Skeletal muscle tissue (tissue), 4 donors: Measurements from ENCODE around the gene RYR2. TPM values are rescaled to one million over a fixed set of nuclear protein-coding genes. Genes with fewer than 3 reads are reported as not detected.

ENCODE experiments used
- H3K27ac ChIP-seq: one replicate; pipeline ENCODE4 v1.7.0; 2013; ENCODE audit warnings: mild to moderate bottlenecking, low read depth, low read length, inconsistent platforms
- H3K27me3 ChIP-seq, 3 donors: one replicate each; pipeline ENCODE4 v1.7.0; 2013; ENCODE audit warnings: low read length in 3 of 3; ENCODE audit not compliant: control insufficient read depth in 3 of 3, insufficient read depth in 3 of 3
- H3K36me3 ChIP-seq, 3 donors: one replicate each; pipeline ENCODE4 v1.7.0; 2013; ENCODE audit warnings: low read length in 3 of 3; ENCODE audit not compliant: control insufficient read depth in 3 of 3, insufficient read depth in 3 of 3
- H3K4me1 ChIP-seq, 3 donors: one replicate each; pipeline ENCODE4 v1.7.0; 2013; ENCODE audit warnings: low read length in 3 of 3, mild to moderate bottlenecking in 3 of 3; ENCODE audit not compliant: control insufficient read depth in 3 of 3, insufficient read depth in 3 of 3
- H3K4me3 ChIP-seq, 3 donors: one replicate each; pipeline ENCODE4 v1.7.0; 2013; ENCODE audit warnings: low read length in 3 of 3
- H3K9ac ChIP-seq, 3 donors: one replicate each; pipeline ENCODE4 v1.7.0; 2013; ENCODE audit warnings: low read length in 3 of 3, mild to moderate bottlenecking in 3 of 3, moderate library complexity in 2 of 3, low read depth in 1 of 3
- H3K9me3 ChIP-seq, 3 donors: one replicate each; pipeline ENCODE4 v1.7.0; 2013; ENCODE audit warnings: low read length in 3 of 3; ENCODE audit not compliant: control insufficient read depth in 3 of 3
- total RNA-seq: library from RNA; depleted of rRNA; stranded (reverse); fragments of >200 nt; gene quantifications from one replicate; pipeline ENCODE4 v1.2.3, GENCODE V29; 2014
- donor health status: Osteomylitis.

Gene RYR2
- total RNA-seq, 1 donor from 2014 or later = 5.7 TPM

DNA sequence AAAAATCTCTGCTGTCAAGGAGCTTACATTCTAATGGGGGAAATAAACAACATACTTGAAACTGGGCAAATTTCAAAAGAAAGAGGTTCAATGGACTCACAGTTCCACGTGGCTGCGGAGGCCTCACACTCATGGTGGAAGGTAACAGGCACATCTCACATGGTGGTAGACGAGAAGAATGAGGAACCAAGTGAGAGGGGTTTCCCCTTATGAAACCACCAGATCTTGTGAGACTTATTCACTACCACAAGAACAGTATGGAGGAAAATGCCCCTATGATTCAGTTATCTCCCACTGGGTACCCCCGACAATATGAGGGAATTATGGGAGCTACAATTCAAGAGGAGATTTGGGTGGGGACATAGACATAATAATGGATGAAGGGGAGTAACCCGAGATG, 622.4 kb downstream of the RYR2 start:
- Histone ChIP-seq H3K4me1 (no peaks in the 10 kb centered on the region), H3K36me3 (no peaks in the 10 kb centered on the region)

DNA sequence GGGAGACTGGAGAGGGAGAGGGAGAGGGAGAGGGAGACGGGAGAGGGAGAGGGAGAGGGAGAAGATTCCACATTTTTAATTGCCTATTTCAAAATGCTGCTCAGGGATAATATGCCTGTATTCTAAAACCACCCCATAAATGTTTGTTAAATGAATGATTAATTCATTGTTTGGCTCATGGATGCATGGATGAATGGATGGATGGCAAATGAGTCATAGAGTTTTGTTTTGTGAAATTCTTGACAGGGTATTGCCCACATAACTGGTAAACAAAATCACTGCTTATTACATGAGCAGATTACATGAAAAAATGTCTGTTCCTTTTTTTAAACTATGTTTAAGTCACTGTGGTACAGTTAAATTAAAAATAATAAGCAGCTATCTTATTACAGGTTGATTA, 628.3 kb downstream of the RYR2 start:
- Histone ChIP-seq H3K4me3 (no peak overlapping the region), H3K36me3 (no peaks in the 10 kb centered on the region), H3K27me3 (no peaks in the 10 kb centered on the region), H3K9me3 (no peaks in the 10 kb centered on the region), H3K4me1 (no peaks in the 10 kb centered on the region), H3K27ac (no peak overlapping the region), H3K9ac (no peak overlapping the region)

More for the DNA sequence above, 622.4 kb downstream of the RYR2 start:
- no peak overlapping the region for H3K4me3 ChIP-seq
- H3K9ac ChIP-seq = no peak overlapping the region
- H3K27ac ChIP-seq = no peak overlapping the region
- no peaks in the 10 kb centered on the region for H3K27me3 ChIP-seq
- no peaks in the 10 kb centered on the region for H3K9me3 ChIP-seq

DNA sequence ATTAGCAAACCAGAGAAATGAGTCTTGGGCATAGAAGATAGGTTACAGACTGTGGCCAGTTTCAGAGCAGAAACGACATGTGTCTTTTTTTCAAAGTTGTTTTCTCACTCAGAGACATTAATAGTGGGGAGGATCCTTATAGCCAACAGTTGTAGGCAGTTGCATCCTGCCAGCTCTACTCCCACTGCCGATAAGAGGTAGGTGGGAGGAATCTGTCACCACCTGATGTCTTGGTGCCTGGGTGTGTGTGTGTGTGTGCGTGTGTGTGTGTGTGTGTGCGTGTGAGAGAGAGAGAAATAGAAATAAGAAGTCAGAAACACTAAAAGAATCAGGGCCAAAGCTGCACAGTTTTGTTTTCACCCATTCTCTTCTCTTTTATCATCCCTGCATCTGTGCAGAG, 629.3 kb downstream of the RYR2 start:
- no peaks in the 10 kb centered on the region for H3K36me3 ChIP-seq
- no peak overlapping the region for H3K27ac ChIP-seq

DNA sequence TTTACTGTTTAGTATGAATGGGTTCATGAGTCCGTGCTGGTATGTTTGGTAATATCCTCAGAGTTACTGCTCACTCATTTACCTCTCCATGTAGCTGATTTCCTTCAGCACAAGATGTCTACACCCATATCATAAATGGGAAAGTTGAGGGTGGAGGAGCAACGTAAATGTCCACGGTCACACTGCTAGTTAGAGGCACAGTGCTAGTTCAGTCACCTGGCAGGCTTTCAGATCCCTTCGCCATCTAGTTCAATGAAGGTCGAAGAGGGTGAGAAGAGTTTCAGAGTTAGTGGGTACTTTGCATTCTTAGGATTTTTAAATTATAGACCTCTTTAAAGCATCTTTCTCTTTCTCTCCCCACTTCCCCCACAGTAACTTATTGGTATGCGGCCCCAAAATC, 630.0 kb downstream of the RYR2 start:
- H3K9me3 ChIP-seq = no peaks in the 10 kb centered on the region
- no peaks in the 10 kb centered on the region for H3K4me1 ChIP-seq
- no peak overlapping the region for H3K27ac ChIP-seq
- H3K36me3 ChIP-seq = no peaks in the 10 kb centered on the region
- H3K27me3 ChIP-seq = no peaks in the 10 kb centered on the region
- no peak overlapping the region for H3K9ac ChIP-seq
- no peak overlapping the region for H3K4me3 ChIP-seq

More for the DNA sequence above, 629.3 kb downstream of the RYR2 start:
- Histone ChIP-seq H3K4me1 (no peaks in the 10 kb centered on the region), H3K9ac (no peak overlapping the region), H3K9me3 (no peaks in the 10 kb centered on the region), H3K27me3 (no peaks in the 10 kb centered on the region), H3K4me3 (no peak overlapping the region)

DNA sequence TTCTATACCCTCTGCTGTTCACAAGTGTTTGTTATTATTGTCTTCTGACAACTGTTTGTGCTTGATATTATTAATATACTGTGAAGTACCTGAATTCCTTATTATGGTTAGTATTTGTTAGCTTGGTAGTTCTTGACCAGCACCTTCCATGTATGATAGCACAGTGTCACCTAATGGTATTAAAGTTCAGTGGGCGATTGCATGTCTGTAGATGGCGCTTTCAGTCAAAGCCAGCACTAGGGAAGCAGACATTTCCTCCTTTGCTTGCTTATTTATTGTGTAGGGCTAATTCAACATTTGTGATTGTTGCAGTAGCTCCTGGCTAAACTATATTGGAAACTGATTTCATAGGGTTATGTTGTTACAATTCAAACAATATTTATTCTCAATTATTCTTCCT, 630.8 kb downstream of the RYR2 start:
- Histone ChIP-seq H3K36me3 (no peaks in the 10 kb centered on the region), H3K9me3 (no peaks in the 10 kb centered on the region), H3K9ac (no peak overlapping the region), H3K4me3 (no peak overlapping the region), H3K4me1 (no peaks in the 10 kb centered on the region), H3K27ac (no peak overlapping the region), H3K27me3 (no peaks in the 10 kb centered on the region)

DNA sequence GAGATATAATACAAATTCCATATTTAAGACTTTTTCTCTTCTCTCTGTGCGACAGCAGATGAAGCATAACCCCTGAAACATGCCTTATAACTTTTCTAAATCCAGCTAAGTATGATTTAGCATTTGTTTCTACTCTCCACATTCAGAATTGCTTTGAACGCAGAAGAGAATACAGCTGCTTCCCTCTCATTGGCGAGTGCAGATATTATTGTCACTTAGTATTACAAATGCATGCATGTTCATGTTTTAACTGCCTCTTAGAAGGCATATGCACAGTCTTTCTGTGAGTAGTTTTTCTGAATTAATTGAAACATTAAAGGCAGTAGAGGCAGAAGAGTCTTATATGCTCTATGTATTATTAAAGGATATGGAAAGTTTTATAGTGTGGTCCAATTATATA, 631.6 kb downstream of the RYR2 start:
- no peaks in the 10 kb centered on the region for H3K36me3 ChIP-seq
- no peaks in the 10 kb centered on the region for H3K4me1 ChIP-seq
- H3K9ac ChIP-seq = no peak overlapping the region
- no peak overlapping the region for H3K27ac ChIP-seq
- no peak overlapping the region for H3K4me3 ChIP-seq
- H3K27me3 ChIP-seq = no peaks in the 10 kb centered on the region
- no peaks in the 10 kb centered on the region for H3K9me3 ChIP-seq

DNA sequence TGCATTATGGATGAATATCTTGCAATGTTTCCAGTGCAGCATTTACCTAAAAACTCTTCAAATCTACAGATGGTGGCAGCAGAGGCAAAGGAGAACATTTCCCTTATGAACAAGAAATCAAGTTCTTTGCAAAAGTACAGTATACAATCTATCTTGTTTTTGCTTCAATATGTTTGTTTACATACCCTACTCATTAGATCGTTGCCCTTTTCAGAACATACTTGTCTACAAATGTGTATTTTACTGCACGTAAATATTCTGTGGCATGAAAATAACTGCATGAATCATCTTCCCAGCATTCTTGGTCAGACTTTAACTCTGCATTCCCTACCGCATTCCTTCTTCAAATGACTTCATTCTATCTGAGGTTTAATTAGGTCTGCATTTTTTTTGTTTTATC, 636.0 kb downstream of the RYR2 start:
- no peaks in the 10 kb centered on the region for H3K36me3 ChIP-seq
- H3K27me3 ChIP-seq = no peaks in the 10 kb centered on the region
- H3K27ac ChIP-seq = no peak overlapping the region
- H3K9ac ChIP-seq = no peak overlapping the region
- H3K4me3 ChIP-seq = no peak overlapping the region
- H3K4me1 ChIP-seq = no peaks in the 10 kb centered on the region
- no peaks in the 10 kb centered on the region for H3K9me3 ChIP-seq

DNA sequence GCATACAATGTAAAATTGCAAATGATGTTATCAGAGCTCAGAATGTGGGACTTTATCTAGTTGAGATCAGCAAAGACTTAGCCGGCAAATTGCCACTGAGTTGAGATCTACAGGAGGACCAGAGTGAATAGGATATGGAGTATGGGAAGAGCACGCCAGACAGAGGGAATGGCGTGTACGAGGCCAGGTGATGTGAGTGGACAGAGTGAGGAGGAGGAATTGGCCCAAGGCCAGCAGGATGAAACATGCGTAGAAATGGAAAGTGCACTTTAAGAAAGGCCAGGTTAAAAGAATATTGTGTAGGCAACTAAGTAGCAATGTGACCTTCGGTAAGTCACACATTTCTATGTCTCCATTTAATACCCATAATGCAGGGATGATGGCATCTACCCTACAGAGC, 637.7 kb downstream of the RYR2 start:
- H3K4me1 ChIP-seq = no peaks in the 10 kb centered on the region
- no peak overlapping the region for H3K4me3 ChIP-seq
- H3K9me3 ChIP-seq = no peaks in the 10 kb centered on the region
- H3K27ac ChIP-seq = no peak overlapping the region
- no peaks in the 10 kb centered on the region for H3K27me3 ChIP-seq
- no peaks in the 10 kb centered on the region for H3K36me3 ChIP-seq
- H3K9ac ChIP-seq = no peak overlapping the region

DNA sequence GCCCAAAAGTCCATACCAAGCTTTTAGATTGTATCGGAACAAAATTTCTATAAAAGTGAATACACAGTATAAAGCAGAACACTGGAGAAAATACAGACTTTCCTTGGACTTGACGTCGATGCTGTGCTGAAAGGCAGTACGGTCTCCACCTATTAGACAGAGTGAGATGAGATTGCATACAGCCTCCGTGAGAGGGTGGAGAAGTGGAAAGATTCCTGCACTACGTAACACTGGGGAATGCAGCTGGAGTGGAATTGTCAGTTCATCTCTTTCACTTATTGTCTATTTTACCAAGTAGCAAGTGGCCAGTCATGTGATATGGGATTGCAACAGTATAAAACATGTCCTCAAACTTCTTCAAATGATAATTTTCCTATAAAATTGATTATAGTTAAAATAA, 639.2 kb downstream of the RYR2 start:
- Histone ChIP-seq H3K4me3 (no peak overlapping the region), H3K4me1 (no peaks in the 10 kb centered on the region), H3K27me3 (no peaks in the 10 kb centered on the region), H3K27ac (no peak overlapping the region), H3K9me3 (no peaks in the 10 kb centered on the region), H3K36me3 (no peaks in the 10 kb centered on the region), H3K9ac (no peak overlapping the region)

DNA sequence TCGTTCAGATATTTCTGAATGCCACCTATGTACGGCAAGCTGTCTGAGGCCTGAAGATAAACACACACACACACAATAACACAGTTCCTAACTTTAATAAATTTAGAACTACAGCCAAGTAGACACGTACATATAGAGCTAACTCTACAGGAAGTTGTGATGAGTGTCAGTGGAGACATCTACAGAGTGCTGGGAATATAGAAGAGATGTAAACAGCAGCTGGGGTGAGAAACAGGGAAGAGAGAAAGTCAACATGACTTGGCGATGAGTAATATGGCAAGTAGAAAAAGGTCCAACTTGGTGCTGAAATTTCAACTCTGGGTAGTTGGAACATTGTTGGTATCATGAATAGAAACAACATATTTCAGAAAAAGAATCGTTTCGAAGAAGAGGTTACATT, 642.3 kb downstream of the RYR2 start:
- Histone ChIP-seq H3K9ac (no peak overlapping the region), H3K27me3 (no peaks in the 10 kb centered on the region), H3K4me3 (no peak overlapping the region), H3K27ac (no peak overlapping the region), H3K36me3 (no peaks in the 10 kb centered on the region), H3K4me1 (no peaks in the 10 kb centered on the region), H3K9me3 (no peaks in the 10 kb centered on the region)

DNA sequence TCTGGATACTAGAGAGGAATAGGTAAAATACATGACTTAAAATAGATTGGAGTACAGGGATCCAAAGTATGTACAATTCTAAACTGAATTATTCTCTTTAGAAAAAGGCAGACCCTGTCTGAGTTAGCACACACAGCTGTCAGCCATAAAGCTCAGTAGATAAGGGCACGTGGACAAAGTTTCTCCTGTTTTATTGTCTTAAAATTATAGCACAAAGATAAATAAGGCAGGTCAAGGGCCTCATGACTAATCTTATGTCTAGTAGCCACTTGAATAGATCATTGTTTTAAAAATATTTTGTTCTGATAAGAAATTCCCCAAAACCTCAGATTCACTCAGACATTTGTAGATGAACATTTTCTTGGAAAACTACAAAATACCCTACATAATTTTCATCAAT, 643.6 kb downstream of the RYR2 start:
- Histone ChIP-seq H3K9ac (no peak overlapping the region), H3K36me3 (no peaks in the 10 kb centered on the region), H3K27ac (no peak overlapping the region), H3K4me3 (no peak overlapping the region), H3K27me3 (no peaks in the 10 kb centered on the region), H3K4me1 (no peaks in the 10 kb centered on the region), H3K9me3 (no peaks in the 10 kb centered on the region)
